T follicular helper cell (primary cell): ENCODE measurements around the gene EFNA4.
A peak's percentile ranks its signal among the peaks of the same experiment; 100 is the strongest.

Source experiments
- DNase-seq: peaks from one replicate; pipeline ENCODE4 v3.0.0-alpha.2; 2020; ENCODE audit warnings: low read depth
- total RNA-seq, 2 experiments: gene quantifications; one replicate each; lab custom pipeline; 2026; lab: John Stamatoyannopoulos, UW

Gene EFNA4
- 2.8 to 5.8 reads per million in 2 experiments for total RNA-seq

- DNase-seq, result peak; percentile 80
Observed at GRCh38 chr1:155063550-155064110, at the start of gene EFNA4. Gene EFNA4, plus strand, starts transcription at chr1:155063740. Its CDS starts 84 bp downstream, at chr1:155063824.

GRCh38 chr1:155014709-155015508 is 48.6 kb upstream of the EFNA4 start:
- DNase-seq, result no peak

GRCh38 chr1:155015527-155016230 is 47.9 kb upstream of the EFNA4 start:
- DNase-seq, result no peak

GRCh38 chr1:155016231-155016831 is 47.2 kb upstream of the EFNA4 start:
- no peak for DNase-seq

- DNase-seq, result peak; percentile 84
Observed at GRCh38 chr1:155017041-155017945, 46.2 kb upstream of the EFNA4 start.

GRCh38 chr1:155017946-155018316 is 45.6 kb upstream of the EFNA4 start:
- DNase-seq, result no peak

- no peak for DNase-seq
Observed at GRCh38 chr1:155018617-155019348, 44.8 kb upstream of the EFNA4 start.

GRCh38 chr1:155019377-155020245 is 43.9 kb upstream of the EFNA4 start:
- DNase-seq, result no peak

GRCh38 chr1:155022136-155022926 is 41.2 kb upstream of the EFNA4 start:
- no peak for DNase-seq

- no peak for DNase-seq
Observed at GRCh38 chr1:155022927-155023236, 40.7 kb upstream of the EFNA4 start.

- DNase-seq, result no peak
Observed at GRCh38 chr1:155023627-155024026, 39.9 kb upstream of the EFNA4 start.

- no peak for DNase-seq
Observed at GRCh38 chr1:155024315-155024714, 39.2 kb upstream of the EFNA4 start.

GRCh38 chr1:155026154-155026553 is 37.4 kb upstream of the EFNA4 start:
- DNase-seq, result no peak

- no peak for DNase-seq
Observed at GRCh38 chr1:155026588-155026987, 37.0 kb upstream of the EFNA4 start.

GRCh38 chr1:155029513-155030242 is 33.9 kb upstream of the EFNA4 start:
- DNase-seq, result no peak

- DNase-seq, result no peak
Observed at GRCh38 chr1:155030243-155030795, 33.2 kb upstream of the EFNA4 start.

- DNase-seq, result no peak
Observed at GRCh38 chr1:155030899-155031298, 32.6 kb upstream of the EFNA4 start.

- DNase-seq, result no peak
Observed at GRCh38 chr1:155032886-155033285, 30.7 kb upstream of the EFNA4 start.
